GM21786 (cell line): ENCODE data around the gene SNX8.
A peak's percentile ranks its signal among the peaks of the same experiment; 100 is the strongest.

Experiments
- ATAC-seq: cut with Tn5 transposase; IDR thresholded peaks from one replicate; pipeline ENCODE4 v1.9.1; 2021; ENCODE audit not compliant: unreplicated experiment

The SNX8 gene

GRCh38 chr7:2266911-2267310 lies 47.3 kb downstream of the SNX8 start:
- no peak for ATAC-seq

- no peak for ATAC-seq
Observed at GRCh38 chr7:2264158-2264557, 50.1 kb downstream of the SNX8 start.

- ATAC-seq: no peak
Observed at GRCh38 chr7:2263176-2263575, 51.1 kb downstream of the SNX8 start.

- ATAC-seq: no peak
Observed at GRCh38 chr7:2261611-2262010, 52.6 kb downstream of the SNX8 start.

GRCh38 chr7:2260820-2261219 lies 53.4 kb downstream of the SNX8 start:
- no peak for ATAC-seq

- ATAC-seq: peak; percentile 18
Observed at GRCh38 chr7:2259480-2259879, 54.8 kb downstream of the SNX8 start.

GRCh38 chr7:2258661-2259365 lies 55.4 kb downstream of the SNX8 start:
- peak; percentile 84 for ATAC-seq

GRCh38 chr7:2257651-2258050 lies 56.6 kb downstream of the SNX8 start:
- ATAC-seq: no peak

- ATAC-seq: no peak
Observed at GRCh38 chr7:2257046-2257551, 57.1 kb downstream of the SNX8 start.

GRCh38 chr7:2256306-2257045 lies 57.8 kb downstream of the SNX8 start:
- ATAC-seq: no peak

- ATAC-seq: no peak
Observed at GRCh38 chr7:2255145-2256139, 58.8 kb downstream of the SNX8 start.

GRCh38 chr7:2254429-2255144 lies 59.7 kb downstream of the SNX8 start:
- no peak for ATAC-seq

- ATAC-seq: no peak
Observed at GRCh38 chr7:2253525-2254244, 60.6 kb downstream of the SNX8 start.

GRCh38 chr7:2253021-2253420 lies 61.2 kb downstream of the SNX8 start:
- no peak for ATAC-seq

GRCh38 chr7:2251841-2252771 lies 62.1 kb downstream of the SNX8 start:
- no peak for ATAC-seq

GRCh38 chr7:2251381-2251780 lies 62.9 kb downstream of the SNX8 start:
- ATAC-seq: no peak

- ATAC-seq: no peak
Observed at GRCh38 chr7:2249744-2250323, 64.4 kb downstream of the SNX8 start.

GRCh38 chr7:2248984-2249694 lies 65.1 kb downstream of the SNX8 start:
- ATAC-seq: peak; percentile 65
